Osteoblast (primary cell): ENCODE data around the gene FBXO4. TPM values are rescaled to one million over a fixed set of nuclear protein-coding genes. Genes with fewer than 3 reads are reported as not detected.
A peak's percentile ranks its signal among the peaks of the same experiment; 100 is the strongest.

Source experiments
- DNase-seq: peaks from one replicate; pipeline ENCODE4 v3.0.0; 2011; ENCODE audit warnings: low spot score, mixed read lengths; ENCODE audit not compliant: insufficient read length; ENCODE audit errors: missing footprints
- H2AFZ ChIP-seq: 2 replicates; pipeline ENCODE4 v1.6.0; 2011; ENCODE audit warnings: mild to moderate bottlenecking, low read length
- H3K27ac ChIP-seq: 2 replicates; pipeline ENCODE4 v1.5.1; 2011; ENCODE audit warnings: mild to moderate bottlenecking, low read depth, low read length, moderate library complexity
- H3K27me3 ChIP-seq: 2 replicates; pipeline ENCODE4 v1.6.0; 2012; ENCODE audit warnings: mild to moderate bottlenecking, control low read depth, inconsistent platforms, low read length, moderate library complexity; ENCODE audit not compliant: insufficient read depth
- H3K36me3 ChIP-seq: 2 replicates; pipeline ENCODE4 v1.5.1; 2011; ENCODE audit warnings: mild to moderate bottlenecking, low read length, control low read depth, moderate library complexity; ENCODE audit not compliant: insufficient read depth
- H3K4me1 ChIP-seq: 2 replicates; pipeline ENCODE4 v1.5.1; 2011; ENCODE audit warnings: mild to moderate bottlenecking, low read length, control low read depth, moderate library complexity; ENCODE audit not compliant: insufficient read depth
- H3K4me2 ChIP-seq: 2 replicates; pipeline ENCODE4 v1.6.0; 2011; ENCODE audit warnings: mild to moderate bottlenecking, low read length; ENCODE audit not compliant: insufficient read depth
- H3K4me3 ChIP-seq: fragments of 200-600 bp; sonication (generic); 3 replicates; pipeline ENCODE4 v1.5.1; 2012; ENCODE audit warnings: mild to moderate bottlenecking, low read length, inconsistent platforms; ENCODE audit not compliant: insufficient read depth
- H3K79me2 ChIP-seq: 2 replicates; pipeline ENCODE4 v1.6.0; 2012; ENCODE audit warnings: mild to moderate bottlenecking, low read length, control low read depth, inconsistent platforms; ENCODE audit not compliant: insufficient read depth
- H3K9me3 ChIP-seq: 2 replicates; pipeline ENCODE4 v1.5.1; 2011; ENCODE audit warnings: low read depth, low read length, control low read depth
- H4K20me1 ChIP-seq: 2 replicates; pipeline ENCODE4 v1.6.0; 2012; ENCODE audit warnings: mild to moderate bottlenecking, low read length, control low read depth; ENCODE audit not compliant: insufficient read depth
- CTCF ChIP-seq: IDR thresholded peaks from 2 replicates; pipeline ENCODE4 v1.5.1; 2011; ENCODE audit warnings: mild to moderate bottlenecking, low read depth, low read length, moderate library complexity; ENCODE audit errors: extremely low read depth
- total RNA-seq: library from RNA; depleted of rRNA; stranded (reverse); fragments of >200 nt; gene quantifications from 2 replicates; pipeline ENCODE4 v1.2.3, GENCODE V29; 2012

Gene FBXO4
- total RNA-seq, 1 donor = 14.5 TPM

GRCh38 chr5:41924526-41924871 is 582 bp upstream of the FBXO4 start:
- H4K20me1 ChIP-seq = no peaks in the 10 kb centered on the region
- H3K9me3 ChIP-seq = no peaks in the 10 kb centered on the region
- H3K4me1 ChIP-seq = peaks cover 19% of the 10 kb centered on the region
- peak overlapping the region; percentile 92 for H3K4me2 ChIP-seq
- peak overlapping the region; percentile 84 for H3K4me3 ChIP-seq
- TF ChIP-seq CTCF = no peak
- H3K27ac ChIP-seq = peak overlapping the region; percentile 91
- peaks cover 2% of the 10 kb centered on the region for H3K79me2 ChIP-seq
- H2AFZ ChIP-seq = peak overlapping the region; percentile 99
- no peaks in the 10 kb centered on the region for H3K27me3 ChIP-seq
- no peak for DNase-seq
- peaks cover 6% of the 10 kb centered on the region for H3K36me3 ChIP-seq

GRCh38 chr5:41925555-41925951 is 472 bp downstream of the FBXO4 start:
- peaks cover under 1% of the 10 kb centered on the region for H3K36me3 ChIP-seq
- H3K27me3 ChIP-seq = no peaks in the 10 kb centered on the region
- peak; percentile 88 for DNase-seq
- peak overlapping the region; percentile 92 for H3K4me2 ChIP-seq
- peaks cover 2% of the 10 kb centered on the region for H3K79me2 ChIP-seq
- H3K4me3 ChIP-seq = peak overlapping the region; percentile 84
- H2AFZ ChIP-seq = peak overlapping the region; percentile 99
- TF ChIP-seq CTCF = no peak
- H3K27ac ChIP-seq = peak overlapping the region; percentile 91
- peaks cover 19% of the 10 kb centered on the region for H3K4me1 ChIP-seq
- no peaks in the 10 kb centered on the region for H4K20me1 ChIP-seq
- no peaks in the 10 kb centered on the region for H3K9me3 ChIP-seq

GRCh38 chr5:41927604-41928003 is 2.5 kb downstream of the FBXO4 start:
- H3K27me3 ChIP-seq = no peaks in the 10 kb centered on the region
- H3K4me3 ChIP-seq = no peak overlapping the region
- no peak for TF ChIP-seq CTCF
- no peak overlapping the region for H2AFZ ChIP-seq
- H3K79me2 ChIP-seq = peaks cover 2% of the 10 kb centered on the region
- peak; percentile 31 for DNase-seq
- H3K27ac ChIP-seq = no peak overlapping the region
- no peak overlapping the region for H3K4me2 ChIP-seq
- H3K4me1 ChIP-seq = peaks cover 12% of the 10 kb centered on the region
- H4K20me1 ChIP-seq = no peaks in the 10 kb centered on the region
- H3K36me3 ChIP-seq = no peaks in the 10 kb centered on the region
- no peaks in the 10 kb centered on the region for H3K9me3 ChIP-seq

- no peaks in the 10 kb centered on the region for H3K9me3 ChIP-seq
- H2AFZ ChIP-seq = no peak overlapping the region
- no peaks in the 10 kb centered on the region for H3K27me3 ChIP-seq
- H3K36me3 ChIP-seq = no peaks in the 10 kb centered on the region
- TF ChIP-seq CTCF = no peak
- H3K4me3 ChIP-seq = no peak overlapping the region
- peaks cover 12% of the 10 kb centered on the region for H3K4me1 ChIP-seq
- no peak overlapping the region for H3K4me2 ChIP-seq
- peaks cover 2% of the 10 kb centered on the region for H3K79me2 ChIP-seq
- H4K20me1 ChIP-seq = no peaks in the 10 kb centered on the region
- no peak overlapping the region for H3K27ac ChIP-seq
- DNase-seq = no peak
Measured at GRCh38 chr5:41929035-41929434, 4.0 kb downstream of the FBXO4 start.
